Retinal pigment epithelial cell (primary cell): ENCODE measurements around the gene PIPOX.

Experiments
- DNase-seq: peaks from one replicate; pipeline ENCODE4 v3.0.0-alpha.2; 2010; ENCODE audit warnings: low read depth
- H3K4me3 ChIP-seq: 2 replicates; pipeline ENCODE4 v1.5.1; 2011; ENCODE audit warnings: mild to moderate bottlenecking, low read length, control low read depth, moderate library complexity
- TF ChIP-seq, protein P1 (sequence below): conservative IDR thresholded peaks from 2 replicates; pipeline ENCODE4 v1.5.1; 2011; ENCODE audit warnings: low read depth, low read length, control low read depth, inconsistent platforms

PIPOX gene

DNA sequence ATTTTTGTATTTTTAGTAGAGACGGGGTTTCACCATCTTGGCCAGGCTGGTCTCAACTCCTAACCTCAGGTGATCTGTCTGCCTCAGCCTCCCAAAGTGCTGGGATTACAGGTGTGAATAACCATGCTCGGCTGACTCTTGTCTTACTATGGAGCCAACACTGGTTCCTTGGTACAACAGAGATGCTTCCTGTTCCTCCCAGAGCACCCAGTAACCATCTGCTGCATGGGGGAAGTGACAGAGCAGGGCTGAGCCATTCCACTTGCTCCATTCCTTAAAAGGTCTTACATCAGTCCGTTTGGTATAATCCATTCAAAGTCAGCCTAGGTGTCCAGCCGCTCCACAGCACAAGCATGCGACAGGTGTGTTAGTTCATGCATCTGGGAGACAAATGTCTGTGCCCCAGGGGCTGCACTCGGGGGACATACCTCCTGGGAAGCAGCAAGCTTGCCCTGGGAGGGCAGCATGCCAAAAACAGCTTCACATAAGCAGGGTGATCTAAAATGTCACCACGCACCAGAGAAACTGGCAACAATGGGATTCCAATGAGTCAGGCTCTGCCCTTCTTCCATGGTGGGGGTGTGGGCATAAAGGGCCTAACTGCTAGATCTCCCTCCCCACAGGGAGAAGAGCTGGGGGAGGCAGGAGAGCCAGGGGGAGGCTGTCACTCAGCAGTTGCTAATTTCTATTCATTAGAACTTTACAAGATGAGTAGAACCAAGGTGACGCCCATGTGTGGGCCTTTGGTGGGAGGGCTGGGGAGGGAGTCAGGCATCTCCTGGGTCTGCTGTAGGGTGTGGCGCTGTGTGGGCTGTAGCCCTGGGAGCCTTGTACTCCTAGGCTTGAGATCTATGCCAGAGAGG, 35.5 kb downstream of the PIPOX start:
- DNase-seq = peak; percentile 4
- TF ChIP-seq, protein P1, sequence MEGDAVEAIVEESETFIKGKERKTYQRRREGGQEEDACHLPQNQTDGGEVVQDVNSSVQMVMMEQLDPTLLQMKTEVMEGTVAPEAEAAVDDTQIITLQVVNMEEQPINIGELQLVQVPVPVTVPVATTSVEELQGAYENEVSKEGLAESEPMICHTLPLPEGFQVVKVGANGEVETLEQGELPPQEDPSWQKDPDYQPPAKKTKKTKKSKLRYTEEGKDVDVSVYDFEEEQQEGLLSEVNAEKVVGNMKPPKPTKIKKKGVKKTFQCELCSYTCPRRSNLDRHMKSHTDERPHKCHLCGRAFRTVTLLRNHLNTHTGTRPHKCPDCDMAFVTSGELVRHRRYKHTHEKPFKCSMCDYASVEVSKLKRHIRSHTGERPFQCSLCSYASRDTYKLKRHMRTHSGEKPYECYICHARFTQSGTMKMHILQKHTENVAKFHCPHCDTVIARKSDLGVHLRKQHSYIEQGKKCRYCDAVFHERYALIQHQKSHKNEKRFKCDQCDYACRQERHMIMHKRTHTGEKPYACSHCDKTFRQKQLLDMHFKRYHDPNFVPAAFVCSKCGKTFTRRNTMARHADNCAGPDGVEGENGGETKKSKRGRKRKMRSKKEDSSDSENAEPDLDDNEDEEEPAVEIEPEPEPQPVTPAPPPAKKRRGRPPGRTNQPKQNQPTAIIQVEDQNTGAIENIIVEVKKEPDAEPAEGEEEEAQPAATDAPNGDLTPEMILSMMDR = no peak
- H3K4me3 ChIP-seq = no peak overlapping the region

DNA sequence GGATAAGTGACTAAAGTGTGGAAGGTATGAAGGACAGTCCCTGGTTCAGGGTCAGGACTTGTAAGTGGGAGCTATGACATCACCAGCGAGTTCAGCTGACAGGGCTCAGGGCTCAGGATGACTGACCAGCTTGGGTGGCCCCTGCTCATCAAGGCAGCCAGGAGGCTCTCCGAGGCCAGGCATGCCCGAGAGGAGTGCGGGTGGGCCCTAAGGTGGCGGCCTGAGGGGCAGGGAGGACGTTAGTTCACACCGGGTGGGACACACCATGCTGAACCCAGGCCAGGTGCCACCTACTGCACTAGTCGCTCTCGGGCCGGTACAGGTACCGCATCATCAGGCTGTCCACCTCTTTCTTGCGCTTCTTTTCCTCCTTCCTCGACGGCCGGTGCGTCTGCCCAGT, 36.5 kb downstream of the PIPOX start:
- no peak overlapping the region for H3K4me3 ChIP-seq
- no peak for DNase-seq
- TF ChIP-seq, protein P1 = no peak

DNA sequence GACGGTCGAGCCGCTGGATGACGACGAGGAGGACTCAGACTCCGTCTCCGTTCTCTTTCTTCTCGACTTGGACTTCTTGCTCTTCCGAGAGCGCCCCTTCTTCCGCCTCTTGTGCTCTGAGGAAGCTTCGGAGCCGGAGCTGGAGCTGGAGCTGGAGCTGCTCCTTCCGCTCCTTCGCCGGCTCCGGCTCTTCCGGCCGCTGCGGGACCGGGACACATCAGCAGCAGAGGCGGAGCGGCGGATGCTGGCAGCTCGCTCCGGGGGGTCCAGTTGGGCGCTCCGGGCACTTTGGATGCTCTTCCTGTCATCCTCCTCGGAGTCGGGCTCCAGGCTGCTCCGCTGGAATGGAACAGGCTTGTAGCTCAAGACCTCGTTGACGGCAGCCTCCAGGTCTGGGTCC, 36.9 kb downstream of the PIPOX start:
- no peak for DNase-seq
- H3K4me3 ChIP-seq = no peak overlapping the region
- TF ChIP-seq, protein P1 = no peak

DNA sequence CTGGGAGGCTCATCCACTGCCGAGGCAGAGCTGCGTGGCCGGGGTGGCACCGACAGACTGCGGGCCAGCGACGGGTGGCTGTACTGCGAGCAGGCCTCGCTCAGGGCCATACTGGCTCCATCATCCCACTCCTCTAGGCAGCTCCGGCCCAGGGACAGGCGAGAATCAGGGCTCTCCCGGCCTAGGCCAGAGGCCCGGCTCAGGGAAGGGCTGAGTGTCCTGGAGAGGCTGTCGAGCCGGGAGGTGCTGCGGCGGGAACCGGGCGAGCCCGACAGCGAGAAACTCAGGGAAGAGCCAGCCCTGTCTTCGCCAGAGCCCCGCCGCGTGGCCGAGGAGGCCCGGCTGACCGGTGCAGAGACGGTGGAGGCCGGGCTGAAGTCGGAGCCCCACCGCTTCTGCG, 37.4 kb downstream of the PIPOX start:
- TF ChIP-seq, protein P1 = no peak
- no peak for DNase-seq
- no peak overlapping the region for H3K4me3 ChIP-seq

DNA sequence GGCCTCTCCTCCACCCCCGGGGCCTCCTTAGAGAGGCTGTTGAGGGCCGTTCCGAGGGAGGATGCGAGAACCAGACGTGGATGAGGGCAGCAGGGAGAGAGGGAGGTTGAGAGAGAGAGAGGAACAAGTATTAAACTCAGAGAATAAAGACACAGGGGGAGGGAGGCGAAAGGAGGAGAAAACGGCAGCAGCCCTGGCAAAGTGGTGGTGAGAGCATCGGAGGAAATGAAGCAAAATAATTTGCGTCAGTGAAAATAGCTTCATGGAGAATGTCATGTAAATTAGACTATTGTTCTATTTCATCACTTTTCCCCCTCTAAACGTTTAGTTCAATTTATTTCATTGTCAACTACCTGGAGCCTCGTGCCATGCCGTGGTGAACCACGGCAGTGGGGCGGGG, 38.0 kb downstream of the PIPOX start:
- no peak overlapping the region for H3K4me3 ChIP-seq
- DNase-seq = no peak
- TF ChIP-seq, protein P1 = no peak

DNA sequence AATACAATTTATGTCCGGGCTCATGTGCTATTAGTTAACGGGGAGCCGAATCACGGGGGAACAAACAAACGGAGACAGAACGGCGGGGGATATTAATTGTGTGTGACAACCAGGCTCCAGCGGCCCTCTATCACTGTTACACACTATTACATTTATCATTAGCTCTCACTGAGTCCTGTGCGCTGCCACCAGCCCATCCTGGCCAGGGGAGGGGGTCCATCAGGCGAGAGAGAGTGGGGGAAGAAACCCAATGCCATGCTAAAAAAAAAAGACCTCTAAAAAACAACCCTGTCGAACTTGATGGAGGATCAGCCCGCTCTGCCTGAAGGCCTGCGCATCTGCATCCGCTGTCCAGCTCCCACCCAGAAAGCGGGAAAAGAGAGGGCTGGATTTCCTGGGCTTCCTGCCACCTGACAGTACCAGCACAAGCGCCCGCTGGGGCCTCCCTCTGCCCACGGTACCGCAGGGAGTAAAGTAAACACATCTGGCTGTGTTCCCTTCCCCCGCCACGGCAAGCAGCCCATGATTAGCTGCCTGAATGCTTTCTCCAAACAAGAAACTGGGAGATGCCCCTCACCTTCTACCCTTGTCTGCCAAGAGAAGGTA, 41.7 kb downstream of the PIPOX start:
- no peak for DNase-seq
- no peak overlapping the region for H3K4me3 ChIP-seq
- TF ChIP-seq, protein P1 = no peak

DNA sequence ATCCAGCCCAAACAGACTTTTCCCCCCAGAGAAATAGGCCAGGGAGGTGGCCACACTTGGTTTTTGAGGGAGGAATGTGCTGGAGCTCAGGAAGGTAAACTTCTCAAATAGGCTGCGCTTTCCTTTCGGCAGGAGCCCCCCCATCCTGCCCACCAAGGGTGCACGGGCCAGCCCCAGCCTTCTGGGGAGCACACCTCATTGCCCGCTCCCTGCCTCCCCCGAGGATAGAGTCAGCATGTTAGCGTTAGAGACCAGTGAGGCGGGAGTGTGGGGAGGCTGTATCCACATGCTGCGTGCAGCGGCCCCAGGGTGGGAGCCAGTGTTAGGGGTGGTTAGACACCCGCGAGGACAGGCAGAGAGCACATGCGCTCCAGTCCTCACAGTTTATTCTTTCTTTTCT, 42.3 kb downstream of the PIPOX start:
- TF ChIP-seq, protein P1 = no peak

More for the DNA sequence above, 42.3 kb downstream of the PIPOX start:
- H3K4me3 ChIP-seq = no peak overlapping the region
- DNase-seq = no peak
